T-helper 1 cell treated with Interleukin-12 subunit alpha and Interleukin-12 subunit beta and Interleukin-4 antibody, amounts not matched to agents 30 μg/mL and 1 μg/mL, for 36 hours (primary cell): ENCODE measurements around the gene CHKA.

Source experiments
- H3K27ac Mint-ChIP-seq: one replicate; pipeline ENCODE4 v1.8.0; 2021; ENCODE audit warnings: mild to moderate bottlenecking, mixed read lengths
- H3K27me3 Mint-ChIP-seq: one replicate; pipeline ENCODE4 v1.8.0; 2021; ENCODE audit warnings: low read depth, mixed read lengths
- H3K36me3 Mint-ChIP-seq: one replicate; pipeline ENCODE4 v1.8.0; 2021; ENCODE audit warnings: low read depth, mixed read lengths
- H3K4me1 Mint-ChIP-seq: one replicate; pipeline ENCODE4 v1.8.0; 2021; ENCODE audit warnings: low read depth, mixed read lengths
- H3K4me3 Mint-ChIP-seq: one replicate; pipeline ENCODE4 v1.8.0; 2021; ENCODE audit warnings: mild to moderate bottlenecking, moderate library complexity, mixed read lengths
- H3K9me3 Mint-ChIP-seq: one replicate; pipeline ENCODE4 v1.8.0; 2021; ENCODE audit warnings: mixed read lengths

Gene CHKA

GRCh38 chr11:68121067-68121899 lies at the start of gene CHKA:
TSS of gene CHKA (minus strand) at chr11:68121388. CDS start at chr11:68121177, 211 bp downstream.
- H3K4me1 Mint-ChIP-seq, result peaks cover 4% of the 10 kb centered on the region
- H3K4me3 Mint-ChIP-seq, result peak within 1 kb of the TSS; percentile 76
- peak within 1 kb of the TSS; percentile 75 for H3K27ac Mint-ChIP-seq
- H3K9me3 Mint-ChIP-seq, result no peaks in the 10 kb centered on the region
- H3K27me3 Mint-ChIP-seq, result peaks cover 16% of the 10 kb centered on the region
- peaks cover 1% of the 10 kb centered on the region for H3K36me3 Mint-ChIP-seq

GRCh38 chr11:68169442-68169841 lies 48.3 kb upstream of the CHKA start:
- H3K36me3 Mint-ChIP-seq, result peaks cover 31% of the 10 kb centered on the region
- H3K27me3 Mint-ChIP-seq, result no peaks in the 10 kb centered on the region
- no peak overlapping the region for H3K4me3 Mint-ChIP-seq
- no peaks in the 10 kb centered on the region for H3K4me1 Mint-ChIP-seq
- H3K9me3 Mint-ChIP-seq, result no peaks in the 10 kb centered on the region
- no peak overlapping the region for H3K27ac Mint-ChIP-seq

GRCh38 chr11:68168694-68169093 lies 47.5 kb upstream of the CHKA start:
- Mint-ChIP-seq H3K27ac (no peak overlapping the region), H3K9me3 (no peaks in the 10 kb centered on the region), H3K4me3 (no peak overlapping the region), H3K27me3 (no peaks in the 10 kb centered on the region), H3K36me3 (peaks cover 28% of the 10 kb centered on the region), H3K4me1 (no peaks in the 10 kb centered on the region)

- H3K4me3 Mint-ChIP-seq, result no peak overlapping the region
- H3K4me1 Mint-ChIP-seq, result no peaks in the 10 kb centered on the region
- H3K9me3 Mint-ChIP-seq, result no peaks in the 10 kb centered on the region
- H3K27me3 Mint-ChIP-seq, result no peaks in the 10 kb centered on the region
- H3K36me3 Mint-ChIP-seq, result peaks cover 28% of the 10 kb centered on the region
- no peak overlapping the region for H3K27ac Mint-ChIP-seq
Measured at GRCh38 chr11:68167474-68167873, 46.3 kb upstream of the CHKA start.

- no peaks in the 10 kb centered on the region for H3K9me3 Mint-ChIP-seq
- no peaks in the 10 kb centered on the region for H3K27me3 Mint-ChIP-seq
- peaks cover 28% of the 10 kb centered on the region for H3K36me3 Mint-ChIP-seq
- H3K27ac Mint-ChIP-seq, result no peak overlapping the region
- H3K4me3 Mint-ChIP-seq, result no peak overlapping the region
- H3K4me1 Mint-ChIP-seq, result no peaks in the 10 kb centered on the region
Measured at GRCh38 chr11:68166969-68167368, 45.8 kb upstream of the CHKA start.

- H3K4me1 Mint-ChIP-seq, result no peaks in the 10 kb centered on the region
- H3K36me3 Mint-ChIP-seq, result peaks cover 24% of the 10 kb centered on the region
- H3K27ac Mint-ChIP-seq, result no peak overlapping the region
- no peaks in the 10 kb centered on the region for H3K27me3 Mint-ChIP-seq
- H3K9me3 Mint-ChIP-seq, result no peaks in the 10 kb centered on the region
- H3K4me3 Mint-ChIP-seq, result no peak overlapping the region
Measured at GRCh38 chr11:68165601-68166000, 44.4 kb upstream of the CHKA start.

- Mint-ChIP-seq H3K4me3 (no peak overlapping the region), H3K36me3 (peaks cover 18% of the 10 kb centered on the region), H3K27ac (no peak overlapping the region), H3K27me3 (no peaks in the 10 kb centered on the region), H3K4me1 (no peaks in the 10 kb centered on the region), H3K9me3 (no peaks in the 10 kb centered on the region)
Measured at GRCh38 chr11:68164437-68164836, 43.2 kb upstream of the CHKA start.

GRCh38 chr11:68163691-68164090 lies 42.5 kb upstream of the CHKA start:
- no peaks in the 10 kb centered on the region for H3K9me3 Mint-ChIP-seq
- no peaks in the 10 kb centered on the region for H3K4me1 Mint-ChIP-seq
- H3K27ac Mint-ChIP-seq, result no peak overlapping the region
- H3K36me3 Mint-ChIP-seq, result peaks cover 15% of the 10 kb centered on the region
- H3K27me3 Mint-ChIP-seq, result no peaks in the 10 kb centered on the region
- no peak overlapping the region for H3K4me3 Mint-ChIP-seq

- Mint-ChIP-seq H3K4me3 (no peak overlapping the region), H3K36me3 (peaks cover 8% of the 10 kb centered on the region), H3K9me3 (no peaks in the 10 kb centered on the region), H3K4me1 (no peaks in the 10 kb centered on the region), H3K27ac (no peak overlapping the region), H3K27me3 (no peaks in the 10 kb centered on the region)
Measured at GRCh38 chr11:68160100-68160695, 39.0 kb upstream of the CHKA start.

- H3K4me1 Mint-ChIP-seq, result no peaks in the 10 kb centered on the region
- no peaks in the 10 kb centered on the region for H3K9me3 Mint-ChIP-seq
- no peak overlapping the region for H3K4me3 Mint-ChIP-seq
- no peak overlapping the region for H3K27ac Mint-ChIP-seq
- H3K36me3 Mint-ChIP-seq, result peaks cover 8% of the 10 kb centered on the region
- H3K27me3 Mint-ChIP-seq, result no peaks in the 10 kb centered on the region
Measured at GRCh38 chr11:68159665-68160064, 38.5 kb upstream of the CHKA start.

GRCh38 chr11:68159161-68159560 lies 38.0 kb upstream of the CHKA start:
- H3K9me3 Mint-ChIP-seq, result no peaks in the 10 kb centered on the region
- no peak overlapping the region for H3K27ac Mint-ChIP-seq
- no peaks in the 10 kb centered on the region for H3K4me1 Mint-ChIP-seq
- H3K27me3 Mint-ChIP-seq, result no peaks in the 10 kb centered on the region
- H3K4me3 Mint-ChIP-seq, result no peak overlapping the region
- peaks cover 7% of the 10 kb centered on the region for H3K36me3 Mint-ChIP-seq

GRCh38 chr11:68158580-68158979 lies 37.4 kb upstream of the CHKA start:
- no peak overlapping the region for H3K4me3 Mint-ChIP-seq
- no peaks in the 10 kb centered on the region for H3K27me3 Mint-ChIP-seq
- no peak overlapping the region for H3K27ac Mint-ChIP-seq
- H3K4me1 Mint-ChIP-seq, result no peaks in the 10 kb centered on the region
- H3K9me3 Mint-ChIP-seq, result no peaks in the 10 kb centered on the region
- peaks cover 6% of the 10 kb centered on the region for H3K36me3 Mint-ChIP-seq

GRCh38 chr11:68153742-68154141 lies 32.6 kb upstream of the CHKA start:
- no peak overlapping the region for H3K4me3 Mint-ChIP-seq
- H3K4me1 Mint-ChIP-seq, result no peaks in the 10 kb centered on the region
- H3K27me3 Mint-ChIP-seq, result no peaks in the 10 kb centered on the region
- no peak overlapping the region for H3K27ac Mint-ChIP-seq
- no peaks in the 10 kb centered on the region for H3K9me3 Mint-ChIP-seq
- H3K36me3 Mint-ChIP-seq, result peaks cover 3% of the 10 kb centered on the region

GRCh38 chr11:68150037-68150436 lies 28.8 kb upstream of the CHKA start:
- no peaks in the 10 kb centered on the region for H3K4me1 Mint-ChIP-seq
- H3K9me3 Mint-ChIP-seq, result no peaks in the 10 kb centered on the region
- no peaks in the 10 kb centered on the region for H3K36me3 Mint-ChIP-seq
- H3K27me3 Mint-ChIP-seq, result no peaks in the 10 kb centered on the region
- H3K27ac Mint-ChIP-seq, result no peak overlapping the region
- H3K4me3 Mint-ChIP-seq, result no peak overlapping the region

- Mint-ChIP-seq H3K4me3 (no peak overlapping the region), H3K9me3 (no peaks in the 10 kb centered on the region), H3K36me3 (no peaks in the 10 kb centered on the region), H3K4me1 (no peaks in the 10 kb centered on the region), H3K27ac (no peak overlapping the region), H3K27me3 (no peaks in the 10 kb centered on the region)
Measured at GRCh38 chr11:68149417-68149816, 28.2 kb upstream of the CHKA start.
